ENCODE measurements around the gene SLC7A1.

GRCh38 chr13:29491248-29491647 lies 104.2 kb downstream of the SLC7A1 start:
- TF ChIP-seq, protein P1, sequence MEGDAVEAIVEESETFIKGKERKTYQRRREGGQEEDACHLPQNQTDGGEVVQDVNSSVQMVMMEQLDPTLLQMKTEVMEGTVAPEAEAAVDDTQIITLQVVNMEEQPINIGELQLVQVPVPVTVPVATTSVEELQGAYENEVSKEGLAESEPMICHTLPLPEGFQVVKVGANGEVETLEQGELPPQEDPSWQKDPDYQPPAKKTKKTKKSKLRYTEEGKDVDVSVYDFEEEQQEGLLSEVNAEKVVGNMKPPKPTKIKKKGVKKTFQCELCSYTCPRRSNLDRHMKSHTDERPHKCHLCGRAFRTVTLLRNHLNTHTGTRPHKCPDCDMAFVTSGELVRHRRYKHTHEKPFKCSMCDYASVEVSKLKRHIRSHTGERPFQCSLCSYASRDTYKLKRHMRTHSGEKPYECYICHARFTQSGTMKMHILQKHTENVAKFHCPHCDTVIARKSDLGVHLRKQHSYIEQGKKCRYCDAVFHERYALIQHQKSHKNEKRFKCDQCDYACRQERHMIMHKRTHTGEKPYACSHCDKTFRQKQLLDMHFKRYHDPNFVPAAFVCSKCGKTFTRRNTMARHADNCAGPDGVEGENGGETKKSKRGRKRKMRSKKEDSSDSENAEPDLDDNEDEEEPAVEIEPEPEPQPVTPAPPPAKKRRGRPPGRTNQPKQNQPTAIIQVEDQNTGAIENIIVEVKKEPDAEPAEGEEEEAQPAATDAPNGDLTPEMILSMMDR (conservative IDR thresholded peaks at IDR 0.05; ENCODE audit: low read depth, low read length) = no peak
- TF ChIP-seq BHLHE40 (IDR thresholded peaks at IDR 0.05; ENCODE audit: low read depth, low read length) (no peak), CEBPB (IDR thresholded peaks at IDR 0.05; ENCODE audit: low read depth, low read length) (no peak), MAFK (IDR thresholded peaks at IDR 0.05; ENCODE audit: low read depth, low read length) (no peak), USF2 (IDR thresholded peaks at IDR 0.05; ENCODE audit: low read depth, low read length) (no peak), RAD21 (IDR thresholded peaks at IDR 0.05; ENCODE audit: low read length) (no peak), SMC3 (IDR thresholded peaks at IDR 0.05; ENCODE audit: low read depth, low read length) (no peak), RCOR1 (IDR thresholded peaks at IDR 0.05; ENCODE audit: insufficient replicate concordance, low read length) (no peak), CHD1 (IDR thresholded peaks at IDR 0.05; ENCODE audit: low read depth, low read length) (no peak), POLR2A (IDR thresholded peaks at IDR 0.05; ENCODE audit: low read depth, low read length) (no peak), RFX5 (IDR thresholded peaks at IDR 0.05; ENCODE audit: low read depth, low read length) (no peak)
